SK-N-SH treated with all-trans-retinoic acid at 6 μM for 48 hours (cell line): Measurements from ENCODE around the gene GPR18.

ENCODE experiments used
- CSDC2 ChIP-seq: fragments of 250-450 bp; sonication (Bioruptor Pico); IDR thresholded peaks from 2 replicates; pipeline ENCODE4 v1.5.0; 2020; ENCODE audit warnings: mild to moderate bottlenecking, moderate library complexity
- ESRRG ChIP-seq: fragments of 250-450 bp; sonication (Bioruptor Pico); IDR thresholded peaks from 2 replicates; pipeline ENCODE4 v1.6.1; 2021; ENCODE audit warnings: mild to moderate bottlenecking
- ISL1 ChIP-seq: fragments of 250-450 bp; sonication (Bioruptor Pico); IDR thresholded peaks from 2 replicates; pipeline ENCODE4 v2.1.2; 2022; ENCODE audit warnings: mild to moderate bottlenecking, moderate library complexity
- OSR1 ChIP-seq: fragments of 250-450 bp; sonication (Bioruptor Pico); IDR thresholded peaks from 2 replicates; pipeline ENCODE4 v1.8.0; 2022; ENCODE audit warnings: moderate library complexity, mild to moderate bottlenecking, inconsistent platforms
- PPARA ChIP-seq: fragments of 250-450 bp; sonication (Bioruptor Pico); IDR thresholded peaks from 2 replicates; pipeline ENCODE4 v1.5.0; 2020; ENCODE audit warnings: mild to moderate bottlenecking, borderline replicate concordance
- SNAI2 ChIP-seq: fragments of 250-450 bp; sonication (Bioruptor Pico); IDR thresholded peaks from 2 replicates; pipeline ENCODE4 v1.5.0; 2020; ENCODE audit warnings: mild to moderate bottlenecking, moderate library complexity
- TCF4 ChIP-seq: fragments of 250-450 bp; sonication (Bioruptor Pico); IDR thresholded peaks from 2 replicates; pipeline ENCODE4 v1.8.0; 2021; ENCODE audit warnings: mild to moderate bottlenecking, moderate library complexity, borderline replicate concordance
- TOX ChIP-seq: fragments of 250-450 bp; sonication (Bioruptor Pico); IDR thresholded peaks from 2 replicates; pipeline ENCODE4 v1.8.0; 2021; ENCODE audit warnings: mild to moderate bottlenecking, moderate library complexity, borderline replicate concordance
- ZC3H10 ChIP-seq: fragments of 250-450 bp; sonication (Bioruptor Pico); IDR thresholded peaks from 2 replicates; pipeline ENCODE4 v1.5.1; 2021; ENCODE audit warnings: mild to moderate bottlenecking, moderate library complexity
- ZFP3 ChIP-seq: fragments of 250-450 bp; sonication (Bioruptor Pico); IDR thresholded peaks from 2 replicates; pipeline ENCODE4 v1.5.0; 2020; ENCODE audit warnings: mild to moderate bottlenecking, moderate library complexity
- ZFP30 ChIP-seq: fragments of 450-650 bp; formaldehyde crosslinking; IDR thresholded peaks from 2 replicates; pipeline ENCODE4 v1.5.0; 2022; ENCODE audit warnings: mild to moderate bottlenecking, moderate library complexity
- ZNF565 ChIP-seq: fragments of 450-650 bp; formaldehyde crosslinking; conservative IDR thresholded peaks from 2 replicates; pipeline ENCODE4 v1.5.0; 2020; ENCODE audit warnings: low read depth, mild to moderate bottlenecking, moderate library complexity
- ZNF8 ChIP-seq: fragments of 450-650 bp; formaldehyde crosslinking; IDR thresholded peaks from 2 replicates; pipeline ENCODE4 v1.5.0; 2020; ENCODE audit warnings: mild to moderate bottlenecking, moderate library complexity
- TF ChIP-seq, protein P1 (sequence below): fragments of 250-450 bp; sonication (Bioruptor Pico); IDR thresholded peaks from 2 replicates; pipeline ENCODE4 v1.8.0; 2020; ENCODE audit warnings: mild to moderate bottlenecking, moderate library complexity, borderline replicate concordance

DNA sequence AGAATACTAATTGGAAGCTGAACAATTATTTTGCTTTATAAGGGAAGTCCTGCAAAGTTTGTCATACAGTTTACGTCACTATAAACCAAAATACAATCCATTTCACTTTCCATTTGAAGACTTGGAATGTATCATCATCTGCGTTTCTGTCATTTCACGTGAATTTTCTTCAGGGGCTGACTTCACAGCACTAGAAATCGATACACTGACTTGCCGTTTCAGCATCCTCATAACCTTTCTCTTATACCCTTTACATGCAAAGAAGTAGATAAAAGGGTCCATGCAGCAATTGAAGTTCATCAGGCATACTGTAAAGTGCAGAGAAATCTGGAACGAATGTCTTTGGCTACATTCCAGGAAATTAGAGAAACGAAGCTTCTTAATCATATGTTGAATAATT, 36.8 kb upstream of the GPR18 start:
- TF ChIP-seq ZFP30 (CRISPR knock-in tag) = no peak
- TF ChIP-seq CSDC2 (CRISPR knock-in tag) = no peak
- TF ChIP-seq TCF4 (CRISPR knock-in tag) = no peak
- TF ChIP-seq PPARA (CRISPR knock-in tag) = no peak
- no peak for TF ChIP-seq ESRRG
- TF ChIP-seq ZFP3 = no peak
- TF ChIP-seq ZNF565 (CRISPR knock-in tag) = no peak
- TF ChIP-seq OSR1 = no peak
- TF ChIP-seq, protein P1, sequence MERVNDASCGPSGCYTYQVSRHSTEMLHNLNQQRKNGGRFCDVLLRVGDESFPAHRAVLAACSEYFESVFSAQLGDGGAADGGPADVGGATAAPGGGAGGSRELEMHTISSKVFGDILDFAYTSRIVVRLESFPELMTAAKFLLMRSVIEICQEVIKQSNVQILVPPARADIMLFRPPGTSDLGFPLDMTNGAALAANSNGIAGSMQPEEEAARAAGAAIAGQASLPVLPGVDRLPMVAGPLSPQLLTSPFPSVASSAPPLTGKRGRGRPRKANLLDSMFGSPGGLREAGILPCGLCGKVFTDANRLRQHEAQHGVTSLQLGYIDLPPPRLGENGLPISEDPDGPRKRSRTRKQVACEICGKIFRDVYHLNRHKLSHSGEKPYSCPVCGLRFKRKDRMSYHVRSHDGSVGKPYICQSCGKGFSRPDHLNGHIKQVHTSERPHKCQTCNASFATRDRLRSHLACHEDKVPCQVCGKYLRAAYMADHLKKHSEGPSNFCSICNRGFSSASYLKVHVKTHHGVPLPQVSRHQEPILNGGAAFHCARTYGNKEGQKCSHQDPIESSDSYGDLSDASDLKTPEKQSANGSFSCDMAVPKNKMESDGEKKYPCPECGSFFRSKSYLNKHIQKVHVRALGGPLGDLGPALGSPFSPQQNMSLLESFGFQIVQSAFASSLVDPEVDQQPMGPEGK (CRISPR knock-in tag) = no peak
- TF ChIP-seq TOX (CRISPR knock-in tag) = no peak
- TF ChIP-seq ZNF8 = no peak
- TF ChIP-seq SNAI2 (CRISPR knock-in tag) = no peak
- TF ChIP-seq ZC3H10 (CRISPR knock-in tag) = no peak
- no peak for TF ChIP-seq ISL1
